Stomach (tissue), 4 donors: ENCODE measurements around the gene NUMB.

Experiments used
- CTCF ChIP-seq, 7 experiments: fragments of 450-650 bp in 4 of 7; fragments of 200-600 bp in 3 of 7; sonication (generic) in 3 of 7; IDR thresholded peaks; one replicate each; pipeline ENCODE4 v1.5.1; 2016 to 2019; ENCODE audit warnings: antibody characterized with exemption in 7 of 7, control low read depth in 2 of 7, mild to moderate bottlenecking in 1 of 7
- POLR2A ChIP-seq, 4 donors: fragments of 450-650 bp; IDR thresholded peaks; one replicate each; pipeline ENCODE4 v1.6.1; 2016; ENCODE audit warnings: antibody characterized with exemption in 4 of 4, control low read depth in 2 of 4, mild to moderate bottlenecking in 1 of 4, moderate library complexity in 1 of 4
- POLR2AphosphoS5 ChIP-seq, 3 donors: sonication (generic); formaldehyde crosslinking; IDR thresholded peaks; one replicate each; pipeline ENCODE4 v1.6.1; 2016; ENCODE audit warnings: antibody characterized with exemption in 3 of 3

GRCh38 chr14:73368616-73369015, 89.7 kb downstream of the NUMB start:
- TF ChIP-seq CTCF (IDR thresholded peaks at IDR 0.05) (no peak), POLR2AphosphoS5 (IDR thresholded peaks at IDR 0.05) (no peak), POLR2A (IDR thresholded peaks at IDR 0.05) (no peak)
